Stimulated activated CD8-positive, alpha-beta memory T cell treated with anti-CD3 and anti-CD28 coated beads, Interleukin-7, amount 100 ng/mL, for 1 hour (primary cell): ENCODE measurements around the gene PNPLA2.

Experiments
- DNase-seq, 2 donors: peaks; one replicate each; pipeline ENCODE4 v3.0.0-alpha.2; 2020; ENCODE audit warnings: low read depth in 2 of 2

PNPLA2 gene

DNA sequence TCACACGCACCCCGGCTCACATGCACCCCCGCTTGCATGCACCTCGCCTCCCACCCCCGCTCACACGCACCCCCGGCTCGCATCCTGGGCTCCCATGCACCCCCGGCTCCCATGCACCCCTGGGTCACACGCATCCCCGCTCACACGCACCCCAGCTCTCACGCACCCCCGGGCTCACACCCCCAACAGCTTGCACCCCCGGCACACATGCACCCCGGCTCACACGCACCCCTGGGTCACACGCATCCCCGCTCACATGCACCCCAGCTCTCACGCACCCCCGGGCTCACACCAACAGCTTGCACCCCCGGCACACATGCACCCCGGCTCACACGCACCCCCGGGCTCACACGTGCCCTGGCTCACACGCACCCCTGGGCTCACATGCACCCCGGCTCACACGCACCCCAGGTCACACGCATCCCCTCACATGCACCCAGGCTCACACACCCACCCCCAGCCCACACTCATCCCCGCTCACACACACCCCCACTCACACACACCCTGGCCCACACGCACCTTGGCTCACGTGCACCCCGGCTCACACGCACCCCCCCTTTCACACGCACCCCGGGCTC lies 40.1 kb downstream of the PNPLA2 start:
- DNase-seq = no peak

DNA sequence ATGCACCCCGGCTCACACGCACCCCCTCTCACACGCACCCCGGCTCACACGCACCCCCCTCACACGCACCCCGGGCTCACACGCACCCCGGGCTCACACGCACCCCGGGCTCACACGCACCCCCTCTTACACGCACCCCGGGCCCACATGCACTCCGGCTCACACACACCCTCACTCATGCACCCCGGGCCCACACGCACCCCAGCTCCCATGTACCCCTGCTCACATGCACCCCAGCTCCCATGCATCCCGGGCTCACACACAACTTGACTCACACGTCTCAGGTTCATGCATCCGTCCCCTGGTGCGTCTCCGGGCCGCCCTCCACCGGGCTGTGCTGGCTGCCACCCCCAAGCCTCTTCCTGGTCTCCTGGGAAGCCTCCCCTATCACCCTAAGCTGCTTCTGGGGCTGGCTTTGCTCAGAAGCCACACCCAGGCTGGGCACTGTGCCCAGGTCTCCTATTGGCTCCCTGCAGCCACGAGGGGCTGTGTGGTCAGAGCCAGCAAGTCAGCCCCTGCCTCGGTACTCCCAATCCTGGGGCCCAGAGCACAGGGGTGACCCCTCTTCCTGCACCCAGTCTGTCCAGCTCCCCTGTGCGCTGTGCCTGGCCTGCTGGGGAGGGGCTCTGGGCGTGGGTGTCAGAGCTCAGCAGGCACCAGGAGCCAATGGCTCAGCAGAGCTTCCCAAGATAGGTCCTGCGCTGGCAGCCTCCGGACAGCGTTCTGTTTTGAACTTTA lies 40.8 kb downstream of the PNPLA2 start:
- no peak for DNase-seq

DNA sequence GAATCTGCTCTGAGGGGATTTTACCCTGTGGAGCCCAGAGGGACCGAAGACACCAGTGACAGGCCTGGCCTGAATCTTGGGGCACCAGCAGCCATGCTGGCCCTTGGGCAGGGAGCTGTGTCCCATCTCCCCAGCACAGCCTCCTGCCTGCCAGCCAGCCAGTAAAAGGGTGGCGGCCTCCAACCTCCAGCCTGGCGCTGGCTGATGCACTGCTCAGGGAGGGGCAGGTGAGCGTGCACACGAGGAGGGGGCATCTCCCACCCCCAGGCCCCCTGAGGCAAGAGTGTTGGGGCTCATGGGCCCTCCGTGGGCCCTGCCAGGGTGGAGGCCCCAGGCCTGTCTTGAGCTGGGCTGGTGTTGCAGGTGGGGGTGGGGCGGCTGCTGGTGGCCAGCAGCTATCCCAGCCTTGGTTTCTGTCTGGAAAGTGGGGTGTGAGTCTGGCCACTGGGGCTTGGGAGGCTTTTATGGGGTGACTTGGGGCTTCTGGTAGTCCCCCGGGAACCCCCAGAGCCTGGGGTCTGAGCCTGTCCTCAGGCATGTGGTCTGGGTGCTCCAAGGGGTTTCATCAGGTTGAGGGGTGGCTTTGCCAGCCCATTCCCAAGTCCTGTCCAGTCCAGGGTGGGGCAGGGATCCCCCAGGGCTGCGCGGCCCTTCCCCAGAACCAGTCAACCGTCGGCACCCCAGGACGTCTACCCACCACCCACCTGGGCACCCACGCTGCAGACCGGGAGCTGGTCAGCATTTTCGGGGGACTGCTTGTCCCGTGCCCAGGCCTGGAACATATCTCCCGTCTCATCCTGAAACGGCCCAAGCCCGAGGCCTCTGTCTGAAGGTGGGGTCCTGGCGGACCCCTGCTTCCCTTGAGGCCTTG lies 41.8 kb downstream of the PNPLA2 start:
- no peak for DNase-seq

DNA sequence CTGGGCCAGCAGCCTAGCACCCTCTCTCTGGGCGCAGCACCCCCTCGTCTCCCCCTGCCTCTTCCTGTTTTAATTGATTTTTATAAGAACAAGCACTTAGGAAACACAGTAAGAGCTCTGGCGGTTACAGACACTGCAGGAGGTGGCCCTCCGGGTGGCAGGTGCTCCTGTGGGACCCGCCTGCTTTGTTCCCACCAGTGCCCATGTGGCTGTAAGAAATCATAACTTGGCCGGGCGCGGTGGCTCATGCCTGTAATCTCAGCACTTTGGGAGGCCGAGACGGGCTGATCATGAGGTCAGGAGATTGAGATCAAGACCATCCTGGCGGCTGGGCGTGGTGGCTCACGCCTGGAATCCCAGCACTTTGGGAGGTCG lies 42.4 kb downstream of the PNPLA2 start:
- DNase-seq = no peak

DNA sequence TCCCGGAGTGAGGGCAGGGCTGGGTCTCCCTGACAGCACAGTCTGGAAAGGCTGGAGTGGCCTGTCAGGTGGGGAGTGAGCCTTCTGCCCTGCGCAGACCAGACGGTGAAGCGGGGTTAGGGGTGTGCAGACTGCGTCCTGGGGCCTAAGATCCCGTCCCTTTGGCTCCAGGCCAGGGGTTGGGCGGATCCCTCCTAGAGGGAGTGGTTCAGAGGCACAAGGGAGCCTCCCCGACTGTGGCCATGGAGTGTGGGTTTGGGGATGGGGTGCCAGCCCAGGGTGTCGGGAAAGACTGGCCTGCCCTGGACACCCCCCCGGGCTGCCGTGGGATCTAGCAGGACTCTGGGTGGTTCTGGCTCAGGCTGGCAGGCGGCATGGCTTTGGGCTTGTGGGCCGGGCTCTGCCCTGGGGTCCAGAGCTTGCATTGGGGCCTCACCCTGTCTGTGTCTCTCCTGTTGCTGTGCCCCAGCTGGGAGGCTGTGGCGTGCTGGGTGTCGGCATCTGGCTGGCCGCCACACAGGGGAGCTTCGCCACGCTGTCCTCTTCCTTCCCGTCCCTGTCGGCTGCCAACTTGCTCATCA lies 43.5 kb downstream of the PNPLA2 start:
- no peak for DNase-seq

DNA sequence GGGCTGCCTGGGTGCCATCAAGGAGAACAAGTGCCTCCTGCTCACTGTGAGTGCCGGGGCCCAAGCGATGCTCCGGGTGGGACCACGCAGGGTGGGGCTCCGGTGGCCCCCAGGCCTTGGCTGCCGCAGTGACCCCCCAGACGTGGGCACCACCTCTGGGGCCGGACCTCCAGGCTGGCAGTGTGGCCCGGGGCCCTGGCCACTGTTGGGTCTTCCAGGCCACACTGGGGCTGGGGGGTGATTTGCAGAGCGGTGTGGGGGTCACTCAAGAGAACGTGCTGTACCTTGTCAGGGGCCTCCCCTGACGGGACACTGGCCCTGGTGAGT lies 43.9 kb downstream of the PNPLA2 start:
- DNase-seq = no peak

DNA sequence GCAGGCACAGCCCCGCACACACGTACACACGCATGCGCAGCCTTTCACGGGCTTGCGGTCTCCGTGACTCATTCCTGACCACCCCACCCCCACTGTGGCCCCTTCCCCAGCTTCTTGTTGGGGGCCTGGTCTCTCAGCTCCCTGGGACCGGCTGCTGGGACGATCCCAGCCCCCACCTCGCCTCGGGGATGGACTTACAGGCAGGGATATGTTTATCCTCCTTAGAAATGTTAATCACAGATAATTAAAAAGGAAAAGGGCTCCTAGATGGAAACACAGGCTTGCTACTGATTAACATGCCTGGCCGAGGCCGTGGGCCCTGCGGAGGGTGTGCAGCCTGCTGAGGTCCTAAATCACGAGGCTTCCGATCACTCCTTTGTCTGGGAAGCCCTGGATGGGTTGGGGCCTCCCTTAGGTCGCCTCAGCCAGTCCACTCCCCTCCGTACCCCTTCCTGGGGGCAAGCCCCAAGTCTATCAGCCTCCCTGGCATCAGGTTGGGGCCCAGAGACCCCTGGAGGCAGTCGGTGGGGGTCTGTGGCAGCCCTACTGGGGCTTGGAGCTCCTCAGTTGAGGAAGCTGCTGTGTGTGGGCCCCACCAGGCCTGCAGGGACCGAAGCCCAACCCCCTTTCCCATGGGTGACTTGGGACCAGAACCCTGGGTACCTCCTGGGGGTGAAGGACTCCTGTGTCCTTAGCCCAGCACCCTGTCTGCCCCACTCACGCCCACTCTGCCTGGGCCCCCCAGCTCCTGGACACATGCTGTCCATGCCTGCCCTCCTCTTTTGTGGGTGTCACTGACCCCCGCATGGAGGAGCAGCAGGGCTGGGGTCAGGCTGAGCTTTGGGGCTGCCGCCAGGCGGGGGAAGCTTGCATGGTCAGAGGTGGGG lies 44.6 kb downstream of the PNPLA2 start:
- DNase-seq = no peak

GRCh38 chr11:863910-864827 lies 45.5 kb downstream of the PNPLA2 start:
- no peak for DNase-seq

GRCh38 chr11:864898-865297 lies 46.2 kb downstream of the PNPLA2 start:
- DNase-seq = no peak

- no peak for DNase-seq
Observed at GRCh38 chr11:865462-866430, 47.0 kb downstream of the PNPLA2 start.

GRCh38 chr11:866481-866880 lies 47.8 kb downstream of the PNPLA2 start:
- no peak for DNase-seq

- DNase-seq = no peak
Observed at GRCh38 chr11:867856-868358, 49.2 kb downstream of the PNPLA2 start.

DNA sequence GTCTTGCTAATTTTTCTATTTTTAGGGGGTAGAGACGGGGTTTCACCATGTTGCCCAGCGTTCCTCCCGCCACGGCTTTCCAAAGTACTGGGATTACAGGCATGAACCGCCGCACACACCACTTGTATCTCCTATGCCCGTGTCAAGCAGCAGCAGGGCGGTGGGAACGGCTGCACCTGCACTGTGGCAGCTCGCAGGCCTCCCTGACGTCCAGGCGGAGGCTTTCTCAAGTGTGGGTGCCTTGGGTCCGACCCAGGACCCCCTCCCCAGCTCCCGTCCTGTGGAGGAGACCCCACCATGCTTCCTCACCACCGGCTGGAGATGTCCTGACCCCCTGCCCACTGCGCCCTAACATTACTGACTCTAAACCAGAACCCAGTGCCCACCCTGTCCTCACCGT lies 49.7 kb downstream of the PNPLA2 start:
- DNase-seq = no peak

DNA sequence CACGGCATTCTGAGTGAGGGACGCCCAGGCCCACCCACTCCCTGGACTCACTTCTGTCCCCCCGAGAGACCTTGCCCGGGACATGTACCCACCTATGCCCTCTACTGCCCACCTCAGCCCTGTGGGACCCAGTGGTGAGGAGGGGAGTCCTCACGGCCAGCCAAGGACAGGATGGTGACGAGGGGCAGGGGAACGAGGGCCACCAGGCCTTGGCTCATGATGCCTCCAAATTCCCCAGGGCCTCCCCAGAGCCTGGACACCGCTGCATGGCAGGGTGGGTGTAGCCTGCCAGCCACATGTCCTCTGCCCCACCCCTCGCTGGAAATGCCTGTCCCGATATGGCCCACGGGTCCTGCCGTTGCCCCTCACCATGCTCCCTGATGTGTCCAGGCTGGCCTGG lies 50.1 kb downstream of the PNPLA2 start:
- no peak for DNase-seq

GRCh38 chr11:869399-870126 lies 50.8 kb downstream of the PNPLA2 start:
- no peak for DNase-seq

DNA sequence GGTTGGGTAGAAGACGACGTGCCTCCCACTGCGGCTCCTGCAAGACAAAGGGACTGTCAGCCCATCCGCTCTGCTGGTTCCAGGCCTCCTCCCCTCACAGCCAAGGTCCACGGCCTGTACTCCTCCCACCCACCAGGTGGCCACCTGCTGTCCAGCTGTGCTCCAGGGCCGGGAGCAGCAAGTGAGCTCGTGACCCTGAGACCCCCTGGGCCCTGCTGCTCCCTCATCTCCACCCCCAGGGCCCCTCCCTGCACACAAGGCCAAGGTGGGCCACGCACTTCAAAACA lies 51.4 kb downstream of the PNPLA2 start:
- no peak for DNase-seq

DNA sequence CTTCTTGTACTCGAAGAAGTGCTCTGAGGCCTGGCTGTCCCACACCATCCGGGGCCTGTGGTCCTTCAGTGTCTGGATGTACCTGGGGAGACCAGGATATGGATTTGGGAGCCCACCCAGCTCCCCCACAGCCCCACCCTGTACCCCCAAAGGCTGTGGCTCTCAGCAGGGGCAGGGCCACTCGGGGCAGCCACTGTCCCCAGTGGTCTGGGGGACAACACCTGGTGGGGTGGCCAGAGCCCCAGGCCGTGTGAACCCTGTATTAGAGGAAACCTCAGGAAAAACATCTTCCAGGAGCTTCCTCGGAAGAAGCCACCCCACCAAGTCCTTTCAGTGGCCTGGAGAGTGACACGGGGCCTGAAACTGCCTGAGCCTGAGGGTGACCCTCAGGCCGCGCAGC lies 51.7 kb downstream of the PNPLA2 start:
- DNase-seq = no peak

DNA sequence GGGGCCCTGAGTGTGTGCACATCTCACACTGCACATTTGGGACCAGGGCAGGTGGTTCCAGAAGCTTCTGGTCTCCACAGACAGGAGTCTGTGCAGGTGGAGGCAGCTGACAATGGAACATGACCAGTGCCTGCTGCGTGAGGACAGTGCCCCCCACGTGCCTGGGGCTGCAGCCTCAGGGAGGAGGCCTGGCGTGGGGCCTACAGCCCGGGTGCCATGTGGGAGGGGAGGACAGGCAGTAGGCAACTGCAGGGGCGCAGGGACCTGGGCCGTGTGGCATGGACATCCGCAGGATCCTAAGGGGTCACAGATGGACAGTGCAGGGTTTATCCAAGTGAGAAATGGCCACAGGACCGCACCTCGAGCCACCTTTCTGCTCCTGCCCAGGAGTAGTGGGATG lies 52.8 kb downstream of the PNPLA2 start:
- no peak for DNase-seq

GRCh38 chr11:872799-873198 lies 54.1 kb downstream of the PNPLA2 start:
- DNase-seq = no peak
